WERI-Rb-1 (cell line): ENCODE data around the gene MOB2.

Source experiments
- DNase-seq: peaks from one replicate; pipeline ENCODE4 v3.0.0-alpha.2; 2020
- H3K27ac ChIP-seq: fragments of 250-450 bp; sonication (Bioruptor Pico); 2 replicates; pipeline ENCODE4 v1.5.1; 2020; ENCODE audit warnings: mild to moderate bottlenecking, moderate library complexity
- H3K27me3 ChIP-seq: fragments of 250-450 bp; sonication (Bioruptor Pico); 2 replicates; pipeline ENCODE4 v1.5.1; 2021; ENCODE audit warnings: mild to moderate bottlenecking, low read depth, moderate library complexity; ENCODE audit not compliant: insufficient read depth, severe bottlenecking
- H3K36me3 ChIP-seq: fragments of 250-450 bp; sonication (Bioruptor Pico); 2 replicates; pipeline ENCODE4 v1.5.1; 2020; ENCODE audit warnings: mild to moderate bottlenecking, moderate library complexity
- H3K4me3 ChIP-seq: 2 replicates; pipeline ENCODE4 v1.5.1; 2011; ENCODE audit warnings: low read depth, mild to moderate bottlenecking, control low read depth, low read length
- H3K9me3 ChIP-seq: fragments of 250-450 bp; sonication (Bioruptor Pico); 2 replicates; pipeline ENCODE4 v1.5.1; 2021; ENCODE audit warnings: mild to moderate bottlenecking, moderate library complexity; ENCODE audit not compliant: severe bottlenecking
- TF ChIP-seq, protein P1 (sequence below): IDR thresholded peaks from 2 replicates; pipeline ENCODE4 v1.5.1; 2011; ENCODE audit warnings: low read depth, mild to moderate bottlenecking, control low read depth, inconsistent platforms, low read length

The MOB2 gene

DNA sequence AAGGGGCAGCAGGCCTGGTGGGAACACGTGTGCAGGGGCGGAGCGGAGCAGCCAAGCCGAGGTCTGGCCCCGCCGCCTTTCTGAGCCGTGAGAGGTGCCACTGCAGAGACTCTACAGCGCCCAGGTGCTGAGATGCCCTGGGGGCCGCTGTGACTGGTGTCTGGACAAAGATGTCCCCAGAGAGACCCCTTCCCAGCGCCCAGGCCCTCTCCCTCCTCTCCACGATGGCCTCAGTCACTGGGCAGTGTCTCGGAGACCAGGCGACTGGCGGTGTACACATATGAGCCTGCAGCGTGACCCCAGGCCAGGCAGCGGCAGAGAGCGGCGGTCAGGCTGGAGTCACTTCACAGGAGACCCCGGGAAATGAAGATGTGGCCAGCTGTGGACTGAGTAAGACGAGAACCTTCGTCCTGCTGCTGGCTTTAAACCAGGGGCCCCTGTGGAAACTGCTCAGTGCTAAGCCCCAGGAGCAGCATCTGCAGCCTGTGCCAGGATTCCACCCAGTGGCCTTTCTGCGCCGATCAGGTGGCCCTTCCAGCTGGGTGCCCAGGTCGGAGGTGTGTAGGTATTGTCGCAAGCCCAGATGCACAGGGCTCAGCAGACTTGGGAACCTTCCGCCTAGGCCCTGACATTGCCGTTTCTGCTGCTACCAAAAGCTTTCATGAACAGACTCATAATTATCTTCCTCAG, 34.7 kb downstream of the MOB2 start:
- no peak overlapping the region for H3K4me3 ChIP-seq
- H3K9me3 ChIP-seq: no peaks in the 10 kb centered on the region
- TF ChIP-seq, protein P1, sequence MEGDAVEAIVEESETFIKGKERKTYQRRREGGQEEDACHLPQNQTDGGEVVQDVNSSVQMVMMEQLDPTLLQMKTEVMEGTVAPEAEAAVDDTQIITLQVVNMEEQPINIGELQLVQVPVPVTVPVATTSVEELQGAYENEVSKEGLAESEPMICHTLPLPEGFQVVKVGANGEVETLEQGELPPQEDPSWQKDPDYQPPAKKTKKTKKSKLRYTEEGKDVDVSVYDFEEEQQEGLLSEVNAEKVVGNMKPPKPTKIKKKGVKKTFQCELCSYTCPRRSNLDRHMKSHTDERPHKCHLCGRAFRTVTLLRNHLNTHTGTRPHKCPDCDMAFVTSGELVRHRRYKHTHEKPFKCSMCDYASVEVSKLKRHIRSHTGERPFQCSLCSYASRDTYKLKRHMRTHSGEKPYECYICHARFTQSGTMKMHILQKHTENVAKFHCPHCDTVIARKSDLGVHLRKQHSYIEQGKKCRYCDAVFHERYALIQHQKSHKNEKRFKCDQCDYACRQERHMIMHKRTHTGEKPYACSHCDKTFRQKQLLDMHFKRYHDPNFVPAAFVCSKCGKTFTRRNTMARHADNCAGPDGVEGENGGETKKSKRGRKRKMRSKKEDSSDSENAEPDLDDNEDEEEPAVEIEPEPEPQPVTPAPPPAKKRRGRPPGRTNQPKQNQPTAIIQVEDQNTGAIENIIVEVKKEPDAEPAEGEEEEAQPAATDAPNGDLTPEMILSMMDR: no peak
- H3K27me3 ChIP-seq: no peaks in the 10 kb centered on the region
- no peak overlapping the region for H3K27ac ChIP-seq
- H3K36me3 ChIP-seq: peaks cover 66% of the 10 kb centered on the region
- no peak for DNase-seq

GRCh38 chr11:1450949-1451710, 35.4 kb downstream of the MOB2 start:
- Histone ChIP-seq H3K9me3 (no peaks in the 10 kb centered on the region), H3K36me3 (peaks cover 68% of the 10 kb centered on the region), H3K4me3 (no peak overlapping the region), H3K27me3 (no peaks in the 10 kb centered on the region), H3K27ac (no peak overlapping the region)
- no peak for DNase-seq
- TF ChIP-seq, protein P1: no peak

DNA sequence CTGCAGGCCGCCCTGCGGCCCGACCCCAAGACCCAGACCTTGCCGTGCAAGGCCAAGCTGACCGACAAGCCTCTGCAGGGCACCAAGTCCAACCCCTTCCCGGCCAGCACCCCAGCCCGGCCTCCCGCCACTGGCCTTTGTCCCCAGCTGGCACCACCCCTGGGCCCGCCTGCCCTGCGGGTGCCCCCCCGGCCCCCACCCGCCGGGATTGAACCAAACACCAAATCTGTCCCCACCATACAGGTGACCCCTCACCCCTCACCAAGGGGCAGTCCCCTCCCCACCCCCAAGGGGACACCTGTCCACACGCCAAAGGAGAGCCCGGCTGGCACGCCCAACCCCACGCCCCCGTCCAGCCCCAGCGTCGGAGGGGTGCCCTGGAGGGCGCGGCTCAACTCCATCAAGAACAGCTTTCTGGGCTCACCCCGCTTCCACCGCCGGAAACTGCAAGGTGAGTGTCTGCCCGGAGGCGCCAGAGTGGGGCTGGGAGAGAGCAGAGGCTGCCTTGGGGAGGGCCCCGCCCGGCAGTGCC, 36.2 kb downstream of the MOB2 start:
- H3K4me3 ChIP-seq: no peak overlapping the region
- no peak overlapping the region for H3K27ac ChIP-seq
- DNase-seq: no peak
- no peaks in the 10 kb centered on the region for H3K9me3 ChIP-seq
- no peaks in the 10 kb centered on the region for H3K27me3 ChIP-seq
- TF ChIP-seq, protein P1: no peak
- H3K36me3 ChIP-seq: peaks cover 70% of the 10 kb centered on the region

GRCh38 chr11:1449490-1450243, 36.9 kb downstream of the MOB2 start:
- Histone ChIP-seq H3K9me3 (no peaks in the 10 kb centered on the region), H3K4me3 (no peak overlapping the region), H3K36me3 (peaks cover 75% of the 10 kb centered on the region), H3K27ac (no peak overlapping the region), H3K27me3 (no peaks in the 10 kb centered on the region)
- DNase-seq: no peak
- TF ChIP-seq, protein P1: no peak

- TF ChIP-seq, protein P1: no peak
- H3K27me3 ChIP-seq: no peaks in the 10 kb centered on the region
- H3K9me3 ChIP-seq: no peaks in the 10 kb centered on the region
- DNase-seq: no peak
- H3K27ac ChIP-seq: no peak overlapping the region
- H3K4me3 ChIP-seq: no peak overlapping the region
- H3K36me3 ChIP-seq: peaks cover 71% of the 10 kb centered on the region
These were observed 37.7 kb downstream of the MOB2 start for GRCh38 chr11:1448882-1449281.
